ENCODE measurements around the gene PBRM1. TPM values are rescaled to one million over a fixed set of nuclear protein-coding genes. Genes with fewer than 3 reads are reported as not detected.

The PBRM1 gene
- total RNA-seq, 4 donors from 2014 or later: 111 to 165 (median 125) TPM

- Histone ChIP-seq H3K4me3 (replicated peaks in 1 of 3) (no peak overlapping the region), H3K27ac (no peak overlapping the region), H3K9me3 (no peaks in the 10 kb centered on the region), H3K27me3 (no peaks in the 10 kb centered on the region), H3K36me3 (no peaks in the 10 kb centered on the region), H3K4me1 (no peaks in the 10 kb centered on the region)
- WGBS, 2 donors: 92 to 93% methylated on average over 10 of the region's 10 CpGs
- DNase-seq: no peak
- no peak for TF ChIP-seq POLR2A (IDR thresholded peaks at IDR 0.05)
- TF ChIP-seq, protein P1, sequence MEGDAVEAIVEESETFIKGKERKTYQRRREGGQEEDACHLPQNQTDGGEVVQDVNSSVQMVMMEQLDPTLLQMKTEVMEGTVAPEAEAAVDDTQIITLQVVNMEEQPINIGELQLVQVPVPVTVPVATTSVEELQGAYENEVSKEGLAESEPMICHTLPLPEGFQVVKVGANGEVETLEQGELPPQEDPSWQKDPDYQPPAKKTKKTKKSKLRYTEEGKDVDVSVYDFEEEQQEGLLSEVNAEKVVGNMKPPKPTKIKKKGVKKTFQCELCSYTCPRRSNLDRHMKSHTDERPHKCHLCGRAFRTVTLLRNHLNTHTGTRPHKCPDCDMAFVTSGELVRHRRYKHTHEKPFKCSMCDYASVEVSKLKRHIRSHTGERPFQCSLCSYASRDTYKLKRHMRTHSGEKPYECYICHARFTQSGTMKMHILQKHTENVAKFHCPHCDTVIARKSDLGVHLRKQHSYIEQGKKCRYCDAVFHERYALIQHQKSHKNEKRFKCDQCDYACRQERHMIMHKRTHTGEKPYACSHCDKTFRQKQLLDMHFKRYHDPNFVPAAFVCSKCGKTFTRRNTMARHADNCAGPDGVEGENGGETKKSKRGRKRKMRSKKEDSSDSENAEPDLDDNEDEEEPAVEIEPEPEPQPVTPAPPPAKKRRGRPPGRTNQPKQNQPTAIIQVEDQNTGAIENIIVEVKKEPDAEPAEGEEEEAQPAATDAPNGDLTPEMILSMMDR (IDR thresholded peaks at IDR 0.05): no peak
- intact Hi-C loops (cut with DNase I): no loop called here
Measured at GRCh38 chr3:52504977-52505376, 180.7 kb downstream of the PBRM1 start.

- no peak for TF ChIP-seq POLR2A (IDR thresholded peaks at IDR 0.05)
- TF ChIP-seq, protein P1 (IDR thresholded peaks at IDR 0.05): no peak
- Histone ChIP-seq H3K4me1 (no peaks in the 10 kb centered on the region), H3K27me3 (no peaks in the 10 kb centered on the region), H3K4me3 (replicated peaks in 1 of 3) (no peak overlapping the region), H3K36me3 (no peaks in the 10 kb centered on the region), H3K9me3 (no peaks in the 10 kb centered on the region), H3K27ac (no peak overlapping the region)
- WGBS, 2 donors: 73 to 77% methylated on average over 10 of the region's 23 CpGs
- intact Hi-C loops (cut with DNase I): no loop called here
- DNase-seq: no peak
Measured at GRCh38 chr3:52503788-52504424, 181.8 kb downstream of the PBRM1 start.

DNA sequence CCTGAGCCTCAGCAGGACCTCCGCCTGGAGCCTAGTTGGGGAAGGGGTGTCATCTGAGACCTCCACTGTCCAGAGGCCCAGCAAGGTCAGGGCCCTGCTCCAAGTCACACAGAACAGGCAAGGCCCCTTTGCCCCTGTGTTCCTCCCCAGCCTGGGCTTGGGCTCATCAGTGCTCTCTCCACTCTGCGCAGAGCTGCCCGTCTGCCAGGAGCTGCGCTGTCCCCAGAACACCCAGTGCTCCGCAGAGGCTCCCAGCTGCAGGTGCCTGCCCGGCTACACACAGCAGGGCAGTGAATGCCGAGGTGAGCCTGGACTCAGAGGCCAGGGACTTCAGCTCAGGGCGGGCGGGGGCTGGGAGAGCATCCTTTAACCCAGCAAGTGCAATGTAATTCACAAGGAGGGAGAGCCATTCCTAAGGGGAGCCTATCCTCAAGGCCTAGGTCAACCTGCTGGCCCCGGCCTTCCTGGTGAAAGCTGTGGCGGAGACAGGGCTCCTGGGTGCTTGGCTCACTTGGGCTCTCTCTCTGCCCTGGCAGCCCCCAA lies 182.8 kb downstream of the PBRM1 start:
- no peak for DNase-seq
- intact Hi-C loops (cut with DNase I): no loop called here
- no peak overlapping the region for H3K4me3 ChIP-seq (replicated peaks in 1 of 3)
- H3K36me3 ChIP-seq: no peaks in the 10 kb centered on the region
- no peaks in the 10 kb centered on the region for H3K27me3 ChIP-seq
- no peak overlapping the region for H3K27ac ChIP-seq
- no peak for TF ChIP-seq POLR2A (IDR thresholded peaks at IDR 0.05)
- 97 to 98% methylated on average over 7 of the region's 11 CpGs for WGBS, 2 donors
- H3K4me1 ChIP-seq: no peaks in the 10 kb centered on the region
- no peaks in the 10 kb centered on the region for H3K9me3 ChIP-seq

GRCh38 chr3:52502001-52502400 lies 183.7 kb downstream of the PBRM1 start:
- DNase-seq: no peak
- H3K27ac ChIP-seq: no peak overlapping the region
- H3K27me3 ChIP-seq: no peaks in the 10 kb centered on the region
- TF ChIP-seq POLR2A (IDR thresholded peaks at IDR 0.05): no peak
- TF ChIP-seq, protein P1 (IDR thresholded peaks at IDR 0.05): no peak
- no peak overlapping the region for H3K4me3 ChIP-seq (replicated peaks in 1 of 3)
- H3K36me3 ChIP-seq: no peaks in the 10 kb centered on the region
- WGBS, 2 donors: 83 to 85% methylated on average over 11 of the region's 11 CpGs
- no peaks in the 10 kb centered on the region for H3K4me1 ChIP-seq
- intact Hi-C loops (cut with DNase I): no loop called here
- no peaks in the 10 kb centered on the region for H3K9me3 ChIP-seq

DNA sequence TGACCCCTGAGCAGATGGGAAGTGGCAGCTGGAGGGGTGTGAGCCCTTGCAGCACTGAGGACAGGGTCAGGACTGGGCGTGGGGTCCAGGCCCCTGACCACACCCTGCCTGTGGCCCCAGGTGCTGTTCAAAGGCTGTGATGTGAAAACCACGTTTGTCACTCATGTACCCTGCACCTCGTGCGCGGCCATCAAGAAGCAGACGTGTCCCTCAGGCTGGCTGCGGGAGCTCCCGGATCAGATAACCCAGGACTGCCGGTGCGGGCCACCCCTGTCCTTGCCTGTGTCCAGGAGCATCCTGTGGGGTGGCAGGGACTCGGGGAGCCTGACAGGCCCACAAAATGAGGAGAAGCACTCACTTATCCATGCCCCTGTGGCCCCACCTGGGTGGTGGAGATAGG lies 184.7 kb downstream of the PBRM1 start:
- Histone ChIP-seq H3K27ac (no peak overlapping the region), H3K9me3 (no peaks in the 10 kb centered on the region), H3K36me3 (no peaks in the 10 kb centered on the region), H3K4me3 (replicated peaks in 1 of 3) (no peak overlapping the region), H3K27me3 (no peaks in the 10 kb centered on the region), H3K4me1 (no peaks in the 10 kb centered on the region)
- no peak for DNase-seq
- TF ChIP-seq, protein P1 (IDR thresholded peaks at IDR 0.05): no peak
- no peak for TF ChIP-seq POLR2A (IDR thresholded peaks at IDR 0.05)
- 88 to 89% methylated on average over 9 to 10 of the region's 11 CpGs for WGBS, 2 donors
- intact Hi-C loops (cut with DNase I): no loop called here

Data from thyroid gland (tissue), 4 donors.